SK-N-MC (cell line): ENCODE measurements around the gene ALKBH5.

Experiments
- EZH2 ChIP-seq: fragments of 200-600 bp; sonication (generic); IDR thresholded peaks from one replicate; pipeline ENCODE4 v1.6.1; 2017; ENCODE audit warnings: antibody characterized with exemption
- POLR2AphosphoS5 ChIP-seq: IDR thresholded peaks from 2 replicates; pipeline ENCODE4 v1.6.1; 2012; ENCODE audit warnings: mild to moderate bottlenecking, low read depth, low read length, borderline replicate concordance

DNA sequence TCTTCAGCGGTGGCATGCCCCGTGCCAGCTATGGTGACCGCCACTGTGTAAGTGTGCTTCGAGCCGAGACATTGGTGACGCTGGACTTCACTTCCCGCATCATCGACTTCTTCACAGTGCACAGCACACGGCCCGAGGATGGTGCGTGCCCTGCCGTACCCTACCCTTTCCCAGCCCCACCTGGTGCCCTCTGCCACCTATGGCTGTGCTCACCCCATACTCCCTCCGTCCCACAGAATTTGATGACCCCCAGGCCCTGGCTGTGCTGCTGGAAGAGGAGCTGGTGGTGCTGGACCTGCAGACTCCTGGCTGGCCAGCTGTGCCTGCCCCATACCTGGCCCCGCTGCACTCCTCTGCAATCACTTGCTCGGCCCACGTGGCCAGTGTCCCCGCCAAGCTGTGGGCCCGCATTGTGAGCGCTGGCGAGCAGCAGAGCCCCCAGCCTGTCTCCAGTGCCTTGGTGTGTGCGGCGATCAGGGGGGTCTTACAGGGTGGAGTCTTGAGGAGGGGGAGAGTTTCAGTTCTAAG, 51.3 kb downstream of the ALKBH5 start:
- no peak for TF ChIP-seq POLR2AphosphoS5
- no peak for TF ChIP-seq EZH2
